Measurements from ENCODE around the gene NFX1. TPM values are rescaled to one million over a fixed set of nuclear protein-coding genes. Genes with fewer than 3 reads are reported as not detected.

The NFX1 gene
- total and polyA plus RNA-seq, 9 of the 15 experiments (the other 6 are each of a cell fraction or from before 2014, with no cell fraction given): 8.8 to 38.9 (median 26.8) TPM

DNA sequence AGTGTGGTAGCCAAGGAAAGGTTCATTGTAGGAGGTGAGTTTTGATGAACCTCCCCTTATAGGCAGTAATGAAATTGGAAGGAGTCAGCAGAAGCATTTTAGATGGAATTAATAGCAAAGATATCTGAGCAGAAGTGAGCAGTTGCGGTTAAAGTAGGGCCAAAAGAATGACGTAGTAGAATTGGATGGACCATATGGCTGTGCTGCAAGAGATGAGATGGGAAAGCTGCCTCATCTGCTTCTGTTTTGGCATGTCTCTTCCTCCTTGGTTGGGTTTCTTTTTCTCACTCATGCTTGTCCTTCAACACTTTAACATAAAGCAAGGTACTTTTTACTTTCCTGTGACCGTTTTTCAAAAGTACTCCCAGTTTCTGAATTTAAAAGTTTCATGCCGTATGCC, 56.2 kb downstream of the NFX1 start (continued):
- TF ChIP-seq, protein P1, sequence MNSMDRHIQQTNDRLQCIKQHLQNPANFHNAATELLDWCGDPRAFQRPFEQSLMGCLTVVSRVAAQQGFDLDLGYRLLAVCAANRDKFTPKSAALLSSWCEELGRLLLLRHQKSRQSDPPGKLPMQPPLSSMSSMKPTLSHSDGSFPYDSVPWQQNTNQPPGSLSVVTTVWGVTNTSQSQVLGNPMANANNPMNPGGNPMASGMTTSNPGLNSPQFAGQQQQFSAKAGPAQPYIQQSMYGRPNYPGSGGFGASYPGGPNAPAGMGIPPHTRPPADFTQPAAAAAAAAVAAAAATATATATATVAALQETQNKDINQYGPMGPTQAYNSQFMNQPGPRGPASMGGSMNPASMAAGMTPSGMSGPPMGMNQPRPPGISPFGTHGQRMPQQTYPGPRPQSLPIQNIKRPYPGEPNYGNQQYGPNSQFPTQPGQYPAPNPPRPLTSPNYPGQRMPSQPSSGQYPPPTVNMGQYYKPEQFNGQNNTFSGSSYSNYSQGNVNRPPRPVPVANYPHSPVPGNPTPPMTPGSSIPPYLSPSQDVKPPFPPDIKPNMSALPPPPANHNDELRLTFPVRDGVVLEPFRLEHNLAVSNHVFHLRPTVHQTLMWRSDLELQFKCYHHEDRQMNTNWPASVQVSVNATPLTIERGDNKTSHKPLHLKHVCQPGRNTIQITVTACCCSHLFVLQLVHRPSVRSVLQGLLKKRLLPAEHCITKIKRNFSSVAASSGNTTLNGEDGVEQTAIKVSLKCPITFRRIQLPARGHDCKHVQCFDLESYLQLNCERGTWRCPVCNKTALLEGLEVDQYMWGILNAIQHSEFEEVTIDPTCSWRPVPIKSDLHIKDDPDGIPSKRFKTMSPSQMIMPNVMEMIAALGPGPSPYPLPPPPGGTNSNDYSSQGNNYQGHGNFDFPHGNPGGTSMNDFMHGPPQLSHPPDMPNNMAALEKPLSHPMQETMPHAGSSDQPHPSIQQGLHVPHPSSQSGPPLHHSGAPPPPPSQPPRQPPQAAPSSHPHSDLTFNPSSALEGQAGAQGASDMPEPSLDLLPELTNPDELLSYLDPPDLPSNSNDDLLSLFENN (IDR thresholded peaks at IDR 0.05; ENCODE audit: low read depth in 2 of 2, low read length in 2 of 2): no peak
- no peak for TF ChIP-seq HDGF (IDR thresholded peaks at IDR 0.05)
- TF ChIP-seq CBFA2T3 (IDR thresholded peaks at IDR 0.05): no peak
- no peak for TF ChIP-seq BHLHE40 (IDR thresholded peaks at IDR 0.05; ENCODE audit: low read length)
- TF ChIP-seq, protein P2, sequence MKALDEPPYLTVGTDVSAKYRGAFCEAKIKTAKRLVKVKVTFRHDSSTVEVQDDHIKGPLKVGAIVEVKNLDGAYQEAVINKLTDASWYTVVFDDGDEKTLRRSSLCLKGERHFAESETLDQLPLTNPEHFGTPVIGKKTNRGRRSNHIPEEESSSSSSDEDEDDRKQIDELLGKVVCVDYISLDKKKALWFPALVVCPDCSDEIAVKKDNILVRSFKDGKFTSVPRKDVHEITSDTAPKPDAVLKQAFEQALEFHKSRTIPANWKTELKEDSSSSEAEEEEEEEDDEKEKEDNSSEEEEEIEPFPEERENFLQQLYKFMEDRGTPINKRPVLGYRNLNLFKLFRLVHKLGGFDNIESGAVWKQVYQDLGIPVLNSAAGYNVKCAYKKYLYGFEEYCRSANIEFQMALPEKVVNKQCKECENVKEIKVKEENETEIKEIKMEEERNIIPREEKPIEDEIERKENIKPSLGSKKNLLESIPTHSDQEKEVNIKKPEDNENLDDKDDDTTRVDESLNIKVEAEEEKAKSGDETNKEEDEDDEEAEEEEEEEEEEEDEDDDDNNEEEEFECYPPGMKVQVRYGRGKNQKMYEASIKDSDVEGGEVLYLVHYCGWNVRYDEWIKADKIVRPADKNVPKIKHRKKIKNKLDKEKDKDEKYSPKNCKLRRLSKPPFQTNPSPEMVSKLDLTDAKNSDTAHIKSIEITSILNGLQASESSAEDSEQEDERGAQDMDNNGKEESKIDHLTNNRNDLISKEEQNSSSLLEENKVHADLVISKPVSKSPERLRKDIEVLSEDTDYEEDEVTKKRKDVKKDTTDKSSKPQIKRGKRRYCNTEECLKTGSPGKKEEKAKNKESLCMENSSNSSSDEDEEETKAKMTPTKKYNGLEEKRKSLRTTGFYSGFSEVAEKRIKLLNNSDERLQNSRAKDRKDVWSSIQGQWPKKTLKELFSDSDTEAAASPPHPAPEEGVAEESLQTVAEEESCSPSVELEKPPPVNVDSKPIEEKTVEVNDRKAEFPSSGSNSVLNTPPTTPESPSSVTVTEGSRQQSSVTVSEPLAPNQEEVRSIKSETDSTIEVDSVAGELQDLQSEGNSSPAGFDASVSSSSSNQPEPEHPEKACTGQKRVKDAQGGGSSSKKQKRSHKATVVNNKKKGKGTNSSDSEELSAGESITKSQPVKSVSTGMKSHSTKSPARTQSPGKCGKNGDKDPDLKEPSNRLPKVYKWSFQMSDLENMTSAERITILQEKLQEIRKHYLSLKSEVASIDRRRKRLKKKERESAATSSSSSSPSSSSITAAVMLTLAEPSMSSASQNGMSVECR (CRISPR knock-in tag; IDR thresholded peaks at IDR 0.05): no peak
- no peak for TF ChIP-seq RBM34 (IDR thresholded peaks at IDR 0.05; ENCODE audit: borderline replicate concordance, insufficient read depth, low read length)
- TF ChIP-seq, protein P3, sequence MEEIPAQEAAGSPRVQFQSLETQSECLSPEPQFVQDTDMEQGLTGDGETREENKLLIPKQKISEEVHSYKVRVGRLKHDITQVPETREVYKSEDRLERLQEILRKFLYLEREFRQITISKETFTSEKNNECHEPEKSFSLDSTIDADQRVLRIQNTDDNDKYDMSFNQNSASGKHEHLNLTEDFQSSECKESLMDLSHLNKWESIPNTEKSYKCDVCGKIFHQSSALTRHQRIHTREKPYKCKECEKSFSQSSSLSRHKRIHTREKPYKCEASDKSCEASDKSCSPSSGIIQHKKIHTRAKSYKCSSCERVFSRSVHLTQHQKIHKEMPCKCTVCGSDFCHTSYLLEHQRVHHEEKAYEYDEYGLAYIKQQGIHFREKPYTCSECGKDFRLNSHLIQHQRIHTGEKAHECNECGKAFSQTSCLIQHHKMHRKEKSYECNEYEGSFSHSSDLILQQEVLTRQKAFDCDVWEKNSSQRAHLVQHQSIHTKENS (CRISPR knock-in tag; IDR thresholded peaks at IDR 0.05): no peak
- no peak for TF ChIP-seq ZKSCAN8 (CRISPR knock-in tag; IDR thresholded peaks at IDR 0.05)
- TF ChIP-seq MCM3 (IDR thresholded peaks at IDR 0.05): no peak
- TF ChIP-seq, protein P4, sequence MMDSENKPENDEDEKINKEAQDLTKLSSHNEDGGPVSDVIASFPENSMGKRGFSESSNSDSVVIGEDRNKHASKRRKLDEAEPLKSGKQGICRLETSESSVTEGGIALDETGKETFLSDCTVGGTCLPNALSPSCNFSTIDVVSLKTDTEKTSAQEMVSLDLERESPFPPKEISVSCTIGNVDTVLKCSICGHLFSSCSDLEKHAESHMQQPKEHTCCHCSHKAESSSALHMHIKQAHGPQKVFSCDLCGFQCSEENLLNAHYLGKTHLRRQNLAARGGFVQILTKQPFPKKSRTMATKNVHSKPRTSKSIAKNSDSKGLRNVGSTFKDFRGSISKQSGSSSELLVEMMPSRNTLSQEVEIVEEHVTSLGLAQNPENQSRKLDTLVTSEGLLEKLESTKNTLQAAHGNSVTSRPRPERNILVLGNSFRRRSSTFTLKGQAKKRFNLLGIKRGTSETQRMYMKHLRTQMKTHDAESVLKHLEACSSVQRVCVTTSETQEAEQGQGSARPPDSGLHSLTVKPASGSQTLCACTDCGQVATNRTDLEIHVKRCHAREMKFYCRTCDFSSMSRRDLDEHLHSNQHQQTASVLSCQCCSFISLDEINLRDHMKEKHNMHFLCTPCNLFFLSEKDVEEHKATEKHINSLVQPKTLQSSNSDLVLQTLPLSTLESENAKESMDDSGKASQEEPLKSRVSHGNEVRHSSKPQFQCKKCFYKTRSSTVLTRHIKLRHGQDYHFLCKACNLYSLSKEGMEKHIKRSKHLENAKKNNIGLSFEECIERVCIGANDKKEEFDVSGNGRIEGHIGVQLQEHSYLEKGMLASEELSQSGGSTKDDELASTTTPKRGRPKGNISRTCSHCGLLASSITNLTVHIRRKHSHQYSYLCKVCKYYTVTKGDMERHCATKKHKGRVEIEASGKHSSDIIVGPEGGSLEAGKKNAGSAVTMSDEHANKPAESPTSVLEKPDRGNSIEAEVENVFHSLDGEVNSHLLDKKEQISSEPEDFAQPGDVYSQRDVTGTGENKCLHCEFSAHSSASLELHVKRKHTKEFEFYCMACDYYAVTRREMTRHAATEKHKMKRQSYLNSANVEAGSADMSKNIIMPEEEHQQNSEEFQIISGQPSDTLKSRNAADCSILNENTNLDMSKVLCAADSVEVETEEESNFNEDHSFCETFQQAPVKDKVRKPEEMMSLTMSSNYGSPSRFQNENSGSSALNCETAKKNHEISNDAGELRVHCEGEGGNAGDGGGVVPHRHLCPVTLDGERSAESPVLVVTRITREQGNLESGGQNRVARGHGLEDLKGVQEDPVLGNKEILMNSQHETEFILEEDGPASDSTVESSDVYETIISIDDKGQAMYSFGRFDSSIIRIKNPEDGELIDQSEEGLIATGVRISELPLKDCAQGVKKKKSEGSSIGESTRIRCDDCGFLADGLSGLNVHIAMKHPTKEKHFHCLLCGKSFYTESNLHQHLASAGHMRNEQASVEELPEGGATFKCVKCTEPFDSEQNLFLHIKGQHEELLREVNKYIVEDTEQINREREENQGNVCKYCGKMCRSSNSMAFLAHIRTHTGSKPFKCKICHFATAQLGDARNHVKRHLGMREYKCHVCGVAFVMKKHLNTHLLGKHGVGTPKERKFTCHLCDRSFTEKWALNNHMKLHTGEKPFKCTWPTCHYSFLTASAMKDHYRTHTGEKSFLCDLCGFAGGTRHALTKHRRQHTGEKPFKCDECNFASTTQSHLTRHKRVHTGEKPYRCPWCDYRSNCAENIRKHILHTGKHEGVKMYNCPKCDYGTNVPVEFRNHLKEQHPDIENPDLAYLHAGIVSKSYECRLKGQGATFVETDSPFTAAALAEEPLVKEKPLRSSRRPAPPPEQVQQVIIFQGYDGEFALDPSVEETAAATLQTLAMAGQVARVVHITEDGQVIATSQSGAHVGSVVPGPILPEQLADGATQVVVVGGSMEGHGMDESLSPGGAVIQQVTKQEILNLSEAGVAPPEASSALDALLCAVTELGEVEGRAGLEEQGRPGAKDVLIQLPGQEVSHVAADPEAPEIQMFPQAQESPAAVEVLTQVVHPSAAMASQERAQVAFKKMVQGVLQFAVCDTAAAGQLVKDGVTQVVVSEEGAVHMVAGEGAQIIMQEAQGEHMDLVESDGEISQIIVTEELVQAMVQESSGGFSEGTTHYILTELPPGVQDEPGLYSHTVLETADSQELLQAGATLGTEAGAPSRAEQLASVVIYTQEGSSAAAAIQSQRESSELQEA (IDR thresholded peaks at IDR 0.05; ENCODE audit: low read depth): no peak
- TF ChIP-seq POLR2B (IDR thresholded peaks at IDR 0.05; ENCODE audit: low read depth, partially characterized antibody): no peak
- no peak for TF ChIP-seq SMAD2 (IDR thresholded peaks at IDR 0.05; ENCODE audit: low read depth, low read length)

Data from K562 (cell line).